Stimulated activated CD8-positive, alpha-beta memory T cell treated with anti-CD3 and anti-CD28 coated beads, Interleukin-15, amount 100 ng/mL, for 1 hour (primary cell): ENCODE results near the gene PCK1.

Source experiments
- DNase-seq: peaks from one replicate; pipeline ENCODE4 v3.0.0-alpha.2; 2020; ENCODE audit warnings: low read depth

The PCK1 gene

DNA sequence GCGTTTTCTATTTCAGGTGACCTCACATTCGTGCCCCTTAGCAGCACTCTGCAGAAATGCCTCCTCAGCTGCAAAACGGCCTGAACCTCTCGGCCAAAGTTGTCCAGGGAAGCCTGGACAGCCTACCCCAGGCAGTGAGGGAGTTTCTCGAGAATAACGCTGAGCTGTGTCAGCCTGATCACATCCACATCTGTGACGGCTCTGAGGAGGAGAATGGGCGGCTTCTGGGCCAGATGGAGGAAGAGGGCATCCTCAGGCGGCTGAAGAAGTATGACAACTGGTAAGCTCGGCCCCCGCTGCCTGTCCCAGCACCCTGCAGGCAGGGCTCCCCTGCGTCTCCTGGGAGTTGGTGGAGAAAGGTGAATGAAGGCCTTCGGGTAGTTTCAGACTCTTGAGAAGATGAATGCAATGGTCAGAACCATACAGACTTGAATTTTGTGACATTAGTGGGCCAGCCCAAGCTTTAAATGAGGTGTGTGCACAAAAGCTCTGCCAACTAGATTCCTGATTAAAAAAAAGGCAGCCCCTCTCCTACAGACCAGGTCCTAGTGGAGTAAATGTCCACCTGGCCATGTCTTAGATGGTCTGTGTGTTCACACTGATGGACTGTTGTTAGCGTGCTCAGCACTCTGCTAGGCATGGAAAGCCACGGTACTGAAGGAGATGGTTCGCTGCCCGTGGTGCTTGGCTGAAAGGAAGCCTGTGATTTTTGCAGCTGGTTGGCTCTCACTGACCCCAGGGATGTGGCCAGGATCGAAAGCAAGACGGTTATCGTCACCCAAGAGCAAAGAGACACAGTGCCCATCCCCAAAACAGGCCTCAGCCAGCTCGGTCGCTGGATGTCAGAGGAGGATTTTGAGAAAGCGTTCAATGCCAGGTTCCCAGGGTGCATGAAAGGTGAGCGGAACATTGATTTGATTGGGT, 708 bp downstream of the PCK1 start:
- DNase-seq, result no peak

DNA sequence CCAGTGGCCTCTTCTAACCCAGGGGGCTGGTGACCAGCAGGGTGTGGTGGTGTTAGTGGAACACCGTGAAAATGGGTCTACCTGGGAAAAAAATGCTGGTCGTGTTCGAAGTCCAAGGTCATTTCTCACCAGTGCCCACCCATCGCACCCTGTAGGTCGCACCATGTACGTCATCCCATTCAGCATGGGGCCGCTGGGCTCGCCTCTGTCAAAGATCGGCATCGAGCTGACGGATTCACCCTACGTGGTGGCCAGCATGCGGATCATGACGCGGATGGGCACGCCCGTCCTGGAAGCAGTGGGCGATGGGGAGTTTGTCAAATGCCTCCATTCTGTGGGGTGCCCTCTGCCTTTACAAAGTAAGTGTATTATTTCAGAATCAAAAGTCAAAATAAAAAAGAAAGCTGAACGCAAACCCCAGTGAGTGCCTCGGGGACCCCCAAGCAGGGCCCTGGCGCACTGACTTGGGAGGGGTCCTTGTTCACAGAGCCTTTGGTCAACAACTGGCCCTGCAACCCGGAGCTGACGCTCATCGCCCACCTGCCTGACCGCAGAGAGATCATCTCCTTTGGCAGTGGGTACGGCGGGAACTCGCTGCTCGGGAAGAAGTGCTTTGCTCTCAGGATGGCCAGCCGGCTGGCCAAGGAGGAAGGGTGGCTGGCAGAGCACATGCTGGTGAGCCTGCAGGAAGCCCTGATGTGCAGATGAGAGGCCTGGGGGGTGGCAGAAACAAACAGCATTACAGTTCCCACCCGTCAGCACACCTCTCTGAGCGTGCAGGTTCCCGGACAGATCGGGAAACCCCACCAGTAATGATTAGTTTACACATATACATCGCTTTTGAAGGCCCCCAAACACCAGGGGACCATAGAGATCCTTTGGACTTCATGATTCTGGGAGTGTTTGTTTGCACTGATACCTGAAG, 1.9 kb downstream of the PCK1 start:
- DNase-seq, result no peak

DNA sequence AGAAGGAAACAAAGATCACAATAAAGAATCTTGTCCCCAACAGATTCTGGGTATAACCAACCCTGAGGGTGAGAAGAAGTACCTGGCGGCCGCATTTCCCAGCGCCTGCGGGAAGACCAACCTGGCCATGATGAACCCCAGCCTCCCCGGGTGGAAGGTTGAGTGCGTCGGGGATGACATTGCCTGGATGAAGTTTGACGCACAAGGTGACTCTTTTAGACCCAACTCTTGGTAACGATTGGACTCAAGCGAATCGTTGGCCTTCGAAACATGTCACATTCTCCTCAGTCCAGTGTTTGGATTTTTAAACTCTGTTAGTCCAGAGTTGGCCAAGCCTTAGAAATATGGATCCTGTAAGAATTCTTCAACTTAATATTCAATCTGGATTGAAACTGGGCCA, 2.6 kb downstream of the PCK1 start:
- DNase-seq, result no peak

DNA sequence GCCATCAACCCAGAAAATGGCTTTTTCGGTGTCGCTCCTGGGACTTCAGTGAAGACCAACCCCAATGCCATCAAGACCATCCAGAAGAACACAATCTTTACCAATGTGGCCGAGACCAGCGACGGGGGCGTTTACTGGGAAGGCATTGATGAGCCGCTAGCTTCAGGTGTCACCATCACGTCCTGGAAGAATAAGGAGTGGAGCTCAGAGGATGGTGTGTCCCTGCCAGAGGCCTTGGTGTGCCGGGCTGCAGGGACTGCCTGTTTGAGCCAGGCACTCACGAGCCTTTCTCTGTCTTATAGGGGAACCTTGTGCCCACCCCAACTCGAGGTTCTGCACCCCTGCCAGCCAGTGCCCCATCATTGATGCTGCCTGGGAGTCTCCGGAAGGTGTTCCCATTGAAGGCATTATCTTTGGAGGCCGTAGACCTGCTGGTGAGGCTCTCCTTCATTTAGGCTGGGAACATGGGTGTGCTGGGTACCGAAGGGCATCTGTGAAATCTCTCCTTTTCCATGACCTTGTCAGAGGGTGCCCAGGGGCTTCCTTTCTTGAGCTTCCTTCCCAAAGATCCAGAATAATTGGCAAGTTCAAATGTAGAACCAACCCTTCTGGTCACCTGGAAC, 3.4 kb downstream of the PCK1 start:
- DNase-seq, result no peak

DNA sequence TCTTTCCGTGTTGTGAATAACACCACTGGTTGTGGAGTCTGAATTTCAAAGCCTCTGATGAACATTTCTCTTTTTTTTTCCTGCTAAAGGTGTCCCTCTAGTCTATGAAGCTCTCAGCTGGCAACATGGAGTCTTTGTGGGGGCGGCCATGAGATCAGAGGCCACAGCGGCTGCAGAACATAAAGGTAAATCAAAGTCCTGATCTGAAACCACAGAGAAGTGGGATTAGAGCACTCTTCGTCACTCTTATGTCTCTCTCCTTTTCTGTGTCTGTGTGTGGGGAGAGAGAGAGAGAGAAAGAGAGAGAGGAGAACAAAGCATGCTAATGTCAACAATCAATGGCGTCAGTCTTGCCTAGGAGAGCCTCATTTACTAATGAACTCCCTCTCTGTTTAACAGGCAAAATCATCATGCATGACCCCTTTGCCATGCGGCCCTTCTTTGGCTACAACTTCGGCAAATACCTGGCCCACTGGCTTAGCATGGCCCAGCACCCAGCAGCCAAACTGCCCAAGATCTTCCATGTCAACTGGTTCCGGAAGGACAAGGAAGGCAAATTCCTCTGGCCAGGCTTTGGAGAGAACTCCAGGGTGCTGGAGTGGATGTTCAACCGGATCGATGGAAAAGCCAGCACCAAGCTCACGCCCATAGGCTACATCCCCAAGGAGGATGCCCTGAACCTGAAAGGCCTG, 4.2 kb downstream of the PCK1 start:
- no peak for DNase-seq

DNA sequence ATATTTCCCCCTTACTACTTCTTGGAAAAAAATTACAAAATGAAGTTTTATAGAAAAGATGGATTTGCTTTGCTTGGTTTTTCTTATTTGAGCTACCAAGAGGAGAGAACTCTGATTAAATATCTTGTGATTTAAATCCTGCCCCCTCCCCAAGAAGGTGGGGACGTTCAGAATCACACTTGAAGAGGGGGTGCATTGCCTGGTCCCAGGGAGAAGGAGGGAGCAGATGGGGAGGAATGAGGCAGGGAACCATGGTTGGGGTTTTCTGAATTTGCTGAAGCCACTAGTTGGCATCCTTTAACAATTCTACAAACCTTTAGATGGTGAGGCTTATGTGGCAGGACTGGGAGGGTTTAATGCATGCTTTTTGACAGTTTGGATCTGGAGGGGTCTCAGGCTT, 5.5 kb downstream of the PCK1 start:
- no peak for DNase-seq

DNA sequence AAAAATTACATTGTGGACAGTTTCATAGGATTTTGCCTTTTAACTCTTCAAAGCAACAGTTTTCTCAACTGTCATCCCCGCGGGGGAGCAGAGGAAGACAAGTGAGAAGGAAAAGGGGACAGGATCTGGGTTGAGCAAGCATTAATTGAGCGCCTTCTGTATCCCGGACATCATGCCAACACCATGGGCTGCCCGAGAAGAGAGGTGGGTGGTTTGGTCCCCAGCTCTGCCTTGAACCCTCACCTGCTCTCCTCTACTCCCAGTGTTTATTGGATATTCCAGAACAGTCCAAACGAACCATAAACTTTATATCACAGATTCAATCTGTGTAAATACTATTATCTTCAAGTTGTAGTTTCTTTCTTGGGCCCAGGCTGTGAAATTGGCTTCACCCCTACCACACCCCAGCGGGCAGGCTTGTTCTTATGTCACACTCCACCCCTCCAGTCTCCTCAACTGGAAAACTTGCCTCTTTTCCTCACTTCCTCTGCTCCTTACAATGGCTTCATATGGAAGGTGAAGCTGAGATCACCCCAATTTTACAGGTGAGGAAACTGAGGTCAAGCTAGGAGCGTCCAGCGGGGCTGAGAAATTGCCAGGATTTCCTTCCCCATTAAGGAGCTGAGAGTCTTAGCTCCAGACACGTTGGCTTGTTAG, 6.0 kb downstream of the PCK1 start:
- DNase-seq, result no peak

DNA sequence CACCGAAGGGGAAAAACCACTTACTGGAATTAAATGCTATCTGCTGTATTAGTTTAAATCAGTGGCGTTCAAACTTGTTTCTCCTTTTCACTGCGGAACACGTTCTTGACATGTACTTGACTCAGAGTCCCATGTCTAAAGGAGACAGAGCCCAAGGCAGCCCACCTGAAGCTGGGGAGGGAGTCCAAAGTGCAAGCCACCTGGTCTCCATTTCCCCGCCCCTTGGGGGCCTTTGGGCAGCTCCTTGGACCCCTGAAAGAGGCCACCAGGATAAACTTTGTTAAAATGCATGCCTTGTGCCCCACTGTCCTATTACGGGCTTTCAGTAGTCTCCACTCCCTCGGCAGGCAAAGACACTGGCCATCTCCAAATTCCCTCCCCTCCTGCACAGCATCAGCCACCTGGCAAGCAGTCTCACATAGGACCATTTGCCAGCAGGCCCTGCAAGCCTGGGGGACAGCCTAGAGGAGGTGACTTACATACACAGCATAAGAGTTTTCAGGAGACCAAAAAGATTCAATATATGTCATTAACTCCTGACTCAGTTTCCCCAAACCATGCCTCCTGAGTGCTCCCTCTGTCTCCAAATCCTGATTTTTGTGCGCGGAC, 6.7 kb downstream of the PCK1 start:
- no peak for DNase-seq

DNA sequence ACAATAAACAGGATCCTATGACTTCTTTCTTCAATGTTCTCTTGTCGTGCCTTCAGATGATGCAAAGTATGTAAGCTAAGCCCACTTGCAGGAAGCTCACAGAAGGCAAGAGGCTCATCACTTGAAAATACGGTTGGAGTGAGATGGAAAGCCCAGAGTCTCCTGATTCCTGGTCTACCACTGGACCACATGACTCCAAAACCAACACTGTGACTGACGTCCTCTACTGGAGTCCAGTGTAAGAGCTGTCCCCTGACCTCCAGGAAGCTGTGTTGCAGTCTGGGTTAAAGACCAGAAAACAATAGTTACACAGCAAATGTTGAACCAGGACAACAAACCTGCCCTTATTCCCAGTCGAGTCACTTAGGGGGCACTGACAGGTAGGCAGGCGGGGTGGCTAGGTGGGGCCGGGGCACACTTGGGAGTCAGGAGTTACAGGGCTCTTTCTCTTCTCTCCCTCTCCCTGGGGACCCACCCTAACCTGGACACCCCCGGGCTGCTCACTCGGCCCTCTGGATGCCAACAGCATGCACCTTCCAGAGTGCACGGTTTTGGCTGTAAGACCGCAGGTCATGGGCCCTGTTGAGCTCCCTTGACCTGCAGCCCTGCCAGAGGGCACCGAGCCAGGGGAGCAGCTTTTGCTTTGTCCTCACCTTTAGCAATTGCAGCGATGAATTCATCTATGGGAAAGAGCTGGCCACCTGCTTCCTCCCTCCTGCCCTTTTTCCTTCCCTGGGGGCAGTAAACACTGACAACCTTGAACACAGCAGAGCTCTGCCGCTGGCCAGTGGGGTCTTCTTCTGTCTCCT, 7.4 kb downstream of the PCK1 start:
- no peak for DNase-seq

DNA sequence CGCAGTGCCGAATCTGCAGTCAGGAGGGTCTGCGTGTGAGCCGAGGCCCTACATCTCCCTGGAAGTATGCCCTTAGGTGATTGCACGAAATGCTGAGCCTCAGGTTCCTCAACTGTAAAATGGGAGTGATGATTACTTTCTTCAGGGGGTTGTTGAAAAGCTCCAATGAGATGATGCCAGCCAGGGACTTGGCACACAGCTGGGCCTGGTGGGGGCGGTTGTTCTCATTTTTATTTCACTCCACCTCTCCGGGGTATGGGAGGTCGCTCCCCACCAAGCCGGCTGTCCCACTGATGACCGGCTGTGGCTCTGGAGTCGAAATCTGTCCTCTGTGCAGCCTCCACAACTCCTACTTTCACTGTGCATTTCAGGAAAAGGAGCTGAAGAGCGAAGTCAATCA, 8.1 kb downstream of the PCK1 start:
- DNase-seq, result no peak

DNA sequence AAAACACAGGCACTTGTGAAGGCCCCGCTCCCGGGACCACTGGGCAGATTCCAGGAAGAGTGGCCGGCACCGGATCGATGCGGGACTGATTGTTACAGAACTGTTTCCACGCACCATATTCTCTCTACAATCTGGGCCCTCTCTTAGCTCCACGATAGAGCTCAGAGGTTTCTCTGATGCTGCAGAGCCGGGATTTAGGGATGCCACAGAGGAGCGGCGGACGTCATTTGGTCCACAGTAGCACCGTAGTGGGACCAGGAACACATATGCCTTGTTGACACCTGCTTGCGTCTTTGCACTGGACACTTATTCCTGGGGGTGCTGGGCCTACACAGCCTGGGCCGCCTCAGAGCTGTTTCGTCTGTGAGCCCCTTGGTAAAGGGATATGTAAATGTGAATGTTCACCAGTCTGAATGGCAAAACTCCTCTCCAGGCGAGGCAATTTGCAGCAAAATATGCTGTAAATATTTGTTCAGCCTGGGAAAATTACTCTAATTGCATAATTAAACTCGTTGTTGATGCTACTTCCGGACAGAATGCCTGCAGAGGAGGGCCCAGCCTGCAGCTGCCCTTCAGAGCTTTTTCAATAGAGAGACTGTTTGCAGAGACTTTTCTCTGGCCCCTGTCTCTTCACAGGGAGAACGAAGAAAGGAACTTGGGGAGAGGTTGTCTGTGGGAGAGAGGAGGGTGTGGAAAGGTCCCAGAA, 9.4 kb downstream of the PCK1 start:
- no peak for DNase-seq

DNA sequence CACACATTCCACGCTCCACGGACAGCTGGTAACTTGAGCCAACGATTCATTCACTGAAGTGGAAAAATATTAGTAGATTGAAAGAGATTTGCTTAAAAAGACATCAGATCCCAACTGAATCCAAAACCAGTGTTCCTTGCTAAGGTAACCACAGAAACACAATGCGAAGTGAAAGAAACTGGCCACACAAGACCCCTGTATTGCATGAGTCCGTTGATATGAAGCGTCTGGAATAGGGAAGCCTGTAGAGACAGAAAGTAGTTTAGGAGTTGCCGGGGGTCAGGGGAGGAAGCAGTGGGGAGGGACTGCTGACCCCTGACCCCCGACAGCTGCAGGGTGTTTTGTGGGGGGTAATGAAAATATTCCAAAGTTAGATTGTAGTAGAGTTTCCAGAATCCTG, 10.0 kb downstream of the PCK1 start:
- DNase-seq, result no peak

DNA sequence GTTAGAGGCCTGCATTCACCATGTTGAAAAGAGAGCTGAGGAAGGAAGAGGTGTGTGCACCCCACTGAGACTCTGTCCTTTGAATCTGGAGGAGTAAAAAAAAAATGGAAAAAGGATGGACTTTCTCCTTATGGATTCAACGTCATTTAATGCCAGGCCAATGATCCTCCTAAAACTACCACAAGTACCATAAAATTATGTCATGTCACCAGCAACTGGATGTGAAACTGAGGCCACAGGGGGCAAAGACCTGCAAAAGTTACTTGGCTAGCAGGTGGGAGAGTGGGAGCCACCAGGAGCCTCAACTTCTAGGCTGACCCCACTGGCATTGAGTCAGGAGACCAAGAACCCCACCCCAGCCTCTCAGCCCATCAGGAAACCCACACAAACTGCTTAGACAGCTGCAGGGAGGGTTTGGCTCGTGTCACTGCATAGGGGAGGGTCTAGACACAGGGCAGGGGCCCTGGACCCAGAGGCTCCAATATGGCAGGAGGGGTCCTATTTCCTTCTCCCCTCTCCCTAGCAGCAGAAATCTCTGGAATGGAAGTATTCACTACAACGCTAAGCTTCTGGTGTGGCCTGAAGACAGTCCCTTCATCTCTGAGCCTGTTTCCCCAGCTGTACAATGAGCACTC, 11.0 kb downstream of the PCK1 start:
- no peak for DNase-seq

DNA sequence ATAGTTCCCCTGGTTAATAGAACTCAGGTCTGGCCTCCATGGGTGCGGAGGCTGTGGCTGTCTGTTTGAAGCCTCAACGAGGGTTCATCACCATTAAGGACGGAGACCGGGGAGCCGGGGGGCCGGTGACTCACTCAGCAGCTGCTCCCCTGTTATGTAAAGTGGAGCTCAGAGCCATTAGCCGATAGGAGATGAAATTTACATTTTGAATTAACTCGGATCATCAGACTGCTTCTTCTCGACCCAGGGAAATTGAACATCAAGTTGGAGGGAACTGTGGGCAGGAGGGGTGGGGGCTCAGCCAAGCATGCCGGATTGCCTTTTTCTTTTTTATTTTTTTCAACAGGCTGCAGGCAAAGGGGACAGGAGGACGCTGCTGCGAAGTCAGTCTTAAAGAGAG, 12.3 kb downstream of the PCK1 start:
- DNase-seq, result no peak

DNA sequence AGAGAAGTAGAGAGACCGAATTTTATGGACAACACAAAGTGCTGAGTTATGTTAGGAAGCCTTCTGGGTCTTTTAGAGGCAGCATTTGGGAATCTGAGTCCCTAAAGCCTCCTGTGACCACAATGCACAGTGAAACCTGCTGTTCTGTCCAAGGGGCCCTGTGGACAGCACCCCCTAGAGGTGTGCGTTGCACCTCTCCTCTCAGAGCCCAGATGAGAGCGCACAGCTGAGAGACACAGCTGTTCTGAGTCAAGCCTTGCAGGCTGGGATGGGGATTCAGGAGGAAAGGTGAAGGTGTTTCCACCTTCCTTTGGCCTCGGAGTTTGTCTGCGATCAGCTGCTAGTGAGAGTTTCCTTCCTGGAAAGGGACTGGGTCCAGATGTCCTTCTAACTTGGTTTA, 13.0 kb downstream of the PCK1 start:
- no peak for DNase-seq

DNA sequence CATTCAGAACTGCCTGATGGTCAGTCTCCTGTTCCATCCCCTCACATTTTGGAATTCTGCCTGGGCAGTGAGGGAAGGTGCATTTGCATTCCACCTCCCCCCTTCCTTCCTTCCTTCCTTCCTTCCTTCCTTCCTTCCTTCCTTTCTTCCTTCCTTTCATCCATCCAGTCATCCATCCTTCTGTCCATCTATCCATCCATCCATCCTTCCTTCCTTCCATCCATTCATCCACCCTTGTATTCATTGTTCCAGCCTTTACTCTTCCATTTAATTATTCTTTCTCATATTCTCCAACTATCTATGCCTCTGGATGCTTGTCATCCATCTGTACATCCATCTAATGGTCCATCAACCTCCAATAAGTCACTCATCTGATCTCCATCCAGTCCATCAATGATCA, 14.0 kb downstream of the PCK1 start:
- no peak for DNase-seq

DNA sequence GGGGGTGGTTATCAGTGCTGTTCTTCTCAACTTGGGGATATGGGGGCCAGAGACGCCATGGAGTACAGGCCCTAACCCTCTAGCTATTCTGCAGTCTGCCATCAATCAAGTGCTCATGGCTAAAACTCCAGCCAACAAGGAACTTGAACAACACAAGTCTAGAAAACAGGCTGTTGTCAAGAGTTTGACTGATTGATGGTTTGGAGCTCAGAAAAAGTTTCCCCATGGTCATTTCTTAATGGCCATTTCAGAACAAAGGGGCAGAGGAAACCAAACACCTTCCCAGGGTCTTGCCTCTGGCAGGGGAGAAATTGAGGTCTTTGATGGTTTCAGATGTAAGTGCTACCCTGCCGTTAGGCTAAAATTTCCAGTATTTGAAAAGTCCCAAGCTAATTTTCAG, 15.1 kb downstream of the PCK1 start:
- no peak for DNase-seq

DNA sequence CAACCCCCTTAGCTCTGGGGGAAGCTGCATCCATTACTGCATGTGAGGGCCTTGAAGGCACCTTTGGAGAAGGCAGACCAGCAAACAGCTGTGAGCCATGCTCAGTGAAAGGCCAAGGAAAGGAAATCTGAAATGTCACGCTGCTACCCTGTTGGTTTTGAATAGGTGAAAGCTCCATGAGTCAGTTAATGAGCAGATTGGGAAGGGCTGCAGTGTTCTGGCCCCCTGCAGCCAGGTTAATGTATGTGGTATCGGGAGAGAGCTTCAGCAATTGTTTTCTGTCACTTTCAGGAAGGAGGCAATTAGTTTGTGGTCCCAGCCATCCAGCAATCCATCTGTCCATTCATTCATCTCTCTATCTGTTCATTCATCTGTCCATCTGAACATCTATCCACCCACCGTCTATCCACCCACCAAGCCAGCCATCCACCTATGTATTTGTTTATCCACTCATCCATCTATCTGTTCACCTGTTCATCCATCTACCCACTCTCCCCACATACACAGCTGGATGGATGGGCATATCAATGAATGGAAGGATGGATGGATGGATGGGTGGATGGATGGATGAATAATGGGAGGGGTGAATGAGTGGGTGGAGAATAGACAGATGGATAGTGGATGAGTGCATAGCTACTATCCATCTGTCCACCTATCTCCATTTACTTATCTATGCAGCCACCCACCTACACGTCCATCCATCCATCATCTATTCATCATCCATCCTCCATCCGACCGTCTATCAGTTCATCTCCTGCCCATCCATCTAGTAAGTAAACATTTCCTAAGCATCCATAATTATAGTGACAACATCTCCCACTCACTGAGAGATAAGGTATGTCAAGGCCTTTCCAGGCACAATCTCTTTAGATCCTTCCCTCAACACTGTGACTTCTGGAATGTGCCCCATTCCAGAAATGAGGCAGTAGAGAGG, 16.0 kb downstream of the PCK1 start:
- no peak for DNase-seq
